Glutamatergic neuron (in vitro differentiated cells): Measurements from ENCODE around the gene C1orf232. TPM values are rescaled to one million over a fixed set of nuclear protein-coding genes. Genes with fewer than 3 reads are reported as not detected.

ENCODE experiments used
- DNase-seq: peaks from one replicate; pipeline ENCODE4 v3.0.0; 2022
- H3K27ac Mint-ChIP-seq: one replicate; pipeline ENCODE4 v1.8.0; 2020; ENCODE audit warnings: mild to moderate bottlenecking, mixed read lengths, inconsistent platforms; ENCODE audit not compliant: unreplicated experiment
- H3K27me3 Mint-ChIP-seq: one replicate; pipeline ENCODE4 v1.8.0; 2020; ENCODE audit warnings: mild to moderate bottlenecking, moderate library complexity, mixed read lengths, inconsistent platforms; ENCODE audit not compliant: unreplicated experiment
- H3K36me3 Mint-ChIP-seq: one replicate; pipeline ENCODE4 v1.8.0; 2020; ENCODE audit warnings: mild to moderate bottlenecking, mixed read lengths, inconsistent platforms; ENCODE audit not compliant: unreplicated experiment
- H3K4me1 Mint-ChIP-seq: one replicate; pipeline ENCODE4 v1.8.0; 2020; ENCODE audit warnings: mild to moderate bottlenecking, low read depth, mixed read lengths, inconsistent platforms; ENCODE audit not compliant: unreplicated experiment
- H3K4me3 Mint-ChIP-seq: one replicate; pipeline ENCODE4 v1.8.0; 2020; ENCODE audit warnings: mild to moderate bottlenecking, mixed read lengths, inconsistent platforms; ENCODE audit not compliant: unreplicated experiment
- H3K9me3 Mint-ChIP-seq: one replicate; pipeline ENCODE4 v1.8.0; 2020; ENCODE audit warnings: mild to moderate bottlenecking, moderate library complexity, mixed read lengths, inconsistent platforms; ENCODE audit not compliant: unreplicated experiment
- CTCF ChIP-seq: fragments of 200-600 bp; sonication (generic); IDR thresholded peaks from one replicate; pipeline ENCODE4 v1.5.0; 2021; ENCODE audit not compliant: partially characterized antibody, unreplicated experiment
- total RNA-seq: library from RNA; stranded (reverse); fragmentation: NEBNext Ultra II Directional; extraction: Animal tissue kit (Norgen Biotek cat#: 25700); gene quantifications from one replicate; pipeline ENCODE4 v1.2.1, GENCODE V29; 2021; ENCODE audit not compliant: unreplicated experiment

Gene C1orf232
- total RNA-seq, 1 donor from 2014 or later = not detected

- H3K36me3 Mint-ChIP-seq = no peaks in the 10 kb centered on the region
- DNase-seq = no peak
- no peak overlapping the region for H3K4me3 Mint-ChIP-seq
- no peaks in the 10 kb centered on the region for H3K27me3 Mint-ChIP-seq
- no peak overlapping the region for H3K27ac Mint-ChIP-seq
- peaks cover 5% of the 10 kb centered on the region for H3K9me3 Mint-ChIP-seq
- H3K4me1 Mint-ChIP-seq = peaks cover 6% of the 10 kb centered on the region
- TF ChIP-seq CTCF = no peak
These were observed 38.1 kb downstream of the C1orf232 start for GRCh38 chr1:26130695-26131094.

GRCh38 chr1:26129778-26130177, 39.0 kb downstream of the C1orf232 start:
- no peak overlapping the region for H3K4me3 Mint-ChIP-seq
- no peak for TF ChIP-seq CTCF
- no peaks in the 10 kb centered on the region for H3K27me3 Mint-ChIP-seq
- no peaks in the 10 kb centered on the region for H3K36me3 Mint-ChIP-seq
- H3K4me1 Mint-ChIP-seq = peaks cover 6% of the 10 kb centered on the region
- DNase-seq = no peak
- H3K9me3 Mint-ChIP-seq = peaks cover 5% of the 10 kb centered on the region
- no peak overlapping the region for H3K27ac Mint-ChIP-seq

- H3K4me1 Mint-ChIP-seq = peaks cover 6% of the 10 kb centered on the region
- H3K27me3 Mint-ChIP-seq = no peaks in the 10 kb centered on the region
- H3K27ac Mint-ChIP-seq = no peak overlapping the region
- H3K4me3 Mint-ChIP-seq = no peak overlapping the region
- DNase-seq = no peak
- H3K36me3 Mint-ChIP-seq = no peaks in the 10 kb centered on the region
- TF ChIP-seq CTCF = no peak
- no peaks in the 10 kb centered on the region for H3K9me3 Mint-ChIP-seq
These were observed 41.3 kb downstream of the C1orf232 start for GRCh38 chr1:26127235-26128163.

GRCh38 chr1:26126321-26127084, 42.3 kb downstream of the C1orf232 start:
- no peak for DNase-seq
- TF ChIP-seq CTCF = no peak
- H3K9me3 Mint-ChIP-seq = no peaks in the 10 kb centered on the region
- no peaks in the 10 kb centered on the region for H3K27me3 Mint-ChIP-seq
- peaks cover 6% of the 10 kb centered on the region for H3K4me1 Mint-ChIP-seq
- H3K36me3 Mint-ChIP-seq = no peaks in the 10 kb centered on the region
- no peak overlapping the region for H3K4me3 Mint-ChIP-seq
- H3K27ac Mint-ChIP-seq = no peak overlapping the region
